Right ventricle myocardium inferior (tissue), 1 donor: Measurements from ENCODE around the gene CLUH. TPM values are rescaled to one million over a fixed set of nuclear protein-coding genes. Genes with fewer than 3 reads are reported as not detected.

Experiments used
- ATAC-seq: fragments of 200-7000 bp; cut with Tn5 transposase; one replicate; pipeline ENCODE4 v1.9.1; 2020; ENCODE audit warnings: mild to moderate bottlenecking, moderate library complexity
- DNase-seq: peaks from one replicate; pipeline ENCODE4 v3.0.0; 2021; ENCODE audit errors: missing footprints
- intact Hi-C: fragments of 100-400 bp; cut with DNase I; formaldehyde crosslinking; loops from one replicate; pipeline ENCODE4 v1.11.0; 2022
- long read RNA-seq: library from polyadenylated mRNA; unstranded; transcript quantifications from one replicate; pipeline ENCODE4 v2.0.0, GENCODE V29; 2021
- total RNA-seq: library from RNA; stranded (reverse); fragmentation: NEBNext Ultra II Directional; extraction: Animal tissue kit (Norgen Biotek cat#: 25700); gene quantifications from one replicate; pipeline ENCODE4 v1.2.1, GENCODE V29; 2021
- donor health status: DM: no; HTN: yes; CAD: no; lungs with severe emphysema.

Gene CLUH
- total RNA-seq, result 180 TPM
- long read RNA-seq, partial matches to known transcripts, result 101 of 138 reads
- long read RNA-seq, other reads (novel, unspliced or antisense), result 37 of 138 reads

DNA sequence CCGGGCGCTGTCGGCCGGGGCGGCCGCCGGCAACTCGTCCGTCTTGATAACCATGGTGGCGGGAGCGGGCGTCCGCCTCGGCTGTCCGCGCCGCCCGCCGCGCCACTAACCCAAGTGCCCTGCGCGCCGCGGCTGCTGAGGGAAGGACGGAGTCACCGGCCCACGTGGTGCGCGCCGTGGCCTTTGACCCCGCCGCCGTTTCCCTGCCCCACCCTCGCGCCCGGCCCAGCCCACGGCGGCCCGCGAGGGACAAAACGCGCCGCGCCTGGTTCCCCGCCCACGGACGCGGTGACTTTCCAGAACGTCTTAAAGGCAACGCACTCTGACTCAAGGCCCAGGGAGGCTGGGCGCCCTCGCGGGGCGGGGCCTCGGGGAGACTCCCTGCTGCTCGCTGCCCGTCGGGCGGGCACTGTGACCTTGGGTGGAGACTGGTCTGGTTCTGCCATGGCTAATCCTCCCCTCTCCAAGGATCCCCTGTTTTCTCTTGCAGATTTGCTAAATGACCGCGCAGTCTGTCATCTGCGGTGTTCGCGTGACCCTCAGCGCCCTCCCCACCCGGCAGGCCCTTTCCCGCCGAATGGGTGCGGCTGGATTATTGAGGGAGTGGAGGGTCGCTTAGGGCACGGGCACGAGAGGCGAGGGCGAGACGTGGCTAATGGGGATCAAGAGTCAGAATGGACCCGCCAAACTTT lies at the start of gene CLUH:
CLUH (minus strand) TSS at position 157 of the 692 bp plus-strand sequence; CDS start at position 54, 103 bp downstream.
- DNase-seq (peak; percentile 99), ATAC-seq (peak; percentile 89)
- intact Hi-C loops, result loop anchor here (5.0 kb wide), 1 partner anchor 309 kb away; the partner anchor contains the start of gene MNT

DNA sequence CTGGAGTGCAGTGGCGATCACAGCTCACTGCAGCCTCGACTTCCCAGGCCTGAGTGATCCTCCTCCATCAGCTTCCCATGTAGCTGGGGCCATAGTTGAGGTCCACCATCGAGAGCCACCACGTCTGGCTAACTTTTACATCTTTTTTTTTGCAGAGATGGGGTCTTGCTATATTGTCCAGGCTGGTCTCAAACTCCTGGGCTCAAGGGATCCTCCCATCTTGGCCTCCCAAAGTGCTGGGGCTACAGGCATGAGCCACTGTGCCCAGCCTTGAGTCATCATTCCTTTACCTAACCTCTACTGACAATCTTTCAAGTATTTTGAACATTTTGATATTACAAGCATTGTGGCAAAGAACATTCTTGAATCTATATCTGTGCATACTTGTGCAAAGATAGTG lies 47.3 kb upstream of the CLUH start:
- ATAC-seq (no peak), DNase-seq (no peak)
- intact Hi-C loops, result no loop called here

GRCh38 chr17:2755891-2756724 lies 44.5 kb upstream of the CLUH start:
- ATAC-seq, result no peak

DNA sequence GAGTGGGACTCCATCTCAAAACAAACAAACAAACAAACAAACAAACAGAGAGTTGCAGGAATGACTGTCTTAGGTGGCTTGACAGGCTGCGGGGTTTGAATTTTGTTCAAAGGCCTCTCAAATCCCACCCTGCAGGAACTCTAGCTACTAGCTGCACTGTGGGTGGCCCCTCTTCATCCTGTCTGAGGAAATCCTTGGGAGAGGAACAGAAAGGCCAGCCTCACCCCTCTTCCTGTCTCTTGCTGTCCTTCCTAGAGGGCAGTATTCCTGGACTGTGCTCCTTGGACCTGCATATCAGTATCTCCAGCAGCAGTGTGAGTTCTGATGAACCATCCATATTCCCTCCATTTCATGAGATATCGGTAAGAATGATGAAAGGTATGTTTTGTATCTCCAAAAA lies 39.9 kb upstream of the CLUH start:
- DNase-seq (no peak), ATAC-seq (no peak)
- intact Hi-C loops, result no loop called here

More at GRCh38 chr17:2755891-2756724, 44.5 kb upstream of the CLUH start:
- intact Hi-C loops, result no loop called here
- no peak for DNase-seq

- no peak for DNase-seq
- ATAC-seq, result no peak
- intact Hi-C loops, result no loop called here
Observed at GRCh38 chr17:2750721-2751120, 39.2 kb upstream of the CLUH start.

DNA sequence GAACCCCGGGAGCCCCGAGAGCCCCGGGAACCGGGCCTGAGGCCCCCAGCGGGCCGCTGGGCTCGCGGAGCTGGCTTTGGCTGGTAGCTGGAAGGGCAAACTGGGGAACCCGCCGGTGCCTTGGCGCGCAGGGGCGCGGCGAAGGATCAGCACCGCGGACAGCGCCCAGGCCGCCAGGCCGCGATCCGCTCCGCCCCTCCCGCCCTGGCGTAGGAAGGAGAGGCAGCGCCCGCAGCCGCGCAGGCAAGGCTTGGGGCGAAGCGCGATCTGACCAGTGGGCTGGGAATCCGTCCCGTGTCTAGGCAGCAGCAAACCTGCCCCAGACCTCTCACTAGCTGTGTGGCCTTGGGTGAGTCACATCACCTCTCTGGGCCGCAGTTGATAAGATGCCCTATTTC lies 38.2 kb upstream of the CLUH start:
- ATAC-seq, result peak; percentile 89
- intact Hi-C loops, result no loop called here
- peak; percentile 86 for DNase-seq

DNA sequence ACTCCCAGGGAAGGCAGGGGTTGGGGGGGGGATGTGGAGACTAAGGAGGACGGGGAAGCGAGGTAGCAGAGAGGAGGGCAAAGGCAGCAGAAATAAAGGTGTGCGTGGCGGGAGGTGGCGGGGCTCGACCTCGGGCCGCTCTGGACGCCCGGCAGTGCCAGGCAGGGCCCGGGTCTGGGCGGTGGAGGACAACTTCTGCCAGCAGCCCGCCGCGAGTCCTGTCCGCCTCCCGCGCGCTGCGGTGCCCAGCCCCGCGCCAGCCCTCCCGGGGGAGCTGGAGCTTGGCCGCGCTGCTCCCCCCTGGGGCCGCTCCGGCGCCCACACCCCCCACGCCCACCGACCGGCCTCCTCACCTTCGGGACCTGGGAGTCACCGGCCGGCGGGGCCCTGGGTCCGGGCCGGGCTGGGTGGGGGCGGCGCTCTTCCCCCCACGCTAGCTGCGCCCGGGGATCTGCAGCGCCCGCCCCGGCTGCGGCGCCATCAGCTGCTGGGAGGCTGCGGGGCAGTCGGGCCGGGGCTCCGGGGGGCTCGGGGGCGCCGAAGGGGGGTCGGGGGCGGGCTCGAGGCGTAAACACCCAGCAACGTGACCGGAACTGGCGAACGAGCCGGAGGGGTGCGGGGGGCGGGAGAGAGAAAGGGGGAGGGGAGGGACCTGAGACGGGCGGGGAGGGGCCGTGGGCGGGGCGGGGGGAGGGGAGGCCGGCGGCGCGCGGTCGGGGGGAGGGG lies 37.7 kb upstream of the CLUH start, which contains the start of gene CCDC92B:
CCDC92B (minus strand) TSS at position 595 of the 726 bp plus-strand sequence. CDS start 14,507 bp downstream, outside the sequence.
- ATAC-seq, result no peak
- intact Hi-C loops, result no loop called here
- DNase-seq, result no peak

GRCh38 chr17:2745317-2746037 lies 33.9 kb upstream of the CLUH start:
- intact Hi-C loops, result no loop called here
- DNase-seq, result no peak
- ATAC-seq, result peak; percentile 42

DNA sequence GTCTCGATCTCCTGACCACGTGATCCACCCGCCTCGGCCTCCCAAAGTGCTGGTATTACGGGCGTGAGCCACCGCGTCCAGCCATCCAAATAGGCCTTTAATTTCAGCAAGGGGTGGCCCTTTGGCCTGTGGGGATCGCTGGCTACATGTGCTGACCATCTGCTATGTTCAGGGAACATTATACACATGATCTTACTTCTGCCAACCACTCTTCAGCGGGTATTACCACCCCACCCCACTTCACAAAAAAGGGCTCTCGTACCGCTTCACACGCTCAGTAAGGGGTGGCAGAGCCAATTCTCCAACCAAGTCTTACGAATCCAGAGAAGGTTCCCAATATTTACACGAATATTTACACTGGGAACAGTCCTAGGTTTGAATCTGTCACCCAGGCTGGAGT lies 26.1 kb upstream of the CLUH start:
- intact Hi-C loops, result no loop called here
- ATAC-seq (no peak), DNase-seq (no peak)

GRCh38 chr17:2736956-2737355 lies 25.4 kb upstream of the CLUH start:
- DNase-seq, result no peak
- intact Hi-C loops, result no loop called here
- ATAC-seq, result no peak

GRCh38 chr17:2735896-2736295 lies 24.3 kb upstream of the CLUH start:
- intact Hi-C loops, result no loop called here
- DNase-seq, result no peak
- ATAC-seq, result no peak

- DNase-seq (no peak), ATAC-seq (no peak)
Observed at GRCh38 chr17:2734939-2735338, 23.4 kb upstream of the CLUH start.

GRCh38 chr17:2731807-2732206 lies 20.2 kb upstream of the CLUH start:
- intact Hi-C loops, result no loop called here
- ATAC-seq, result no peak
- no peak for DNase-seq

More at GRCh38 chr17:2734939-2735338, 23.4 kb upstream of the CLUH start:
- intact Hi-C loops, result no loop called here

- intact Hi-C loops, result no loop called here
- ATAC-seq (no peak), DNase-seq (no peak)
Observed at GRCh38 chr17:2730764-2731353, 19.3 kb upstream of the CLUH start.

DNA sequence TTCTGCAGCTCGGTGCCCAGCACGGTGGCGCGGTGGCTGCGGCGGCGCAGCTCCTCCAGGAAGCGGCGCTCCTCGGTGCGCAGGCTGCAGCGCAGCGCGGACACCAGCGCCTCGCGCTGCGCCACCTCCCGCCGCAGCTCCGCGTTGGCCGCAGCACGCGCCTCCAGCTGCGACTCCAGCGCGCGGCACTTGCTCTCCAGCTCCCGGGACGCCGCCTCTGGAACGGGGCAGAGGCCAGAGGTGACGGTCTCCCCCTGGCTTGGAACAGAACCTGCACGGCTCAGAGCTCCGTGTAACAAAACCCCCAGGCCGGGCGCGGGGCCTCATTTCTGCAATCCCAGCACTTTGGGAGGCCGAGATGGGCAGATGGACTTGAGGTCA lies 13.2 kb upstream of the CLUH start:
- peak; percentile 45 for ATAC-seq
- no peak for DNase-seq
- intact Hi-C loops, result no loop called here

GRCh38 chr17:2723997-2724783 lies 12.6 kb upstream of the CLUH start:
- DNase-seq (peak; percentile 52), ATAC-seq (peak; percentile 30)
- intact Hi-C loops, result no loop called here

DNA sequence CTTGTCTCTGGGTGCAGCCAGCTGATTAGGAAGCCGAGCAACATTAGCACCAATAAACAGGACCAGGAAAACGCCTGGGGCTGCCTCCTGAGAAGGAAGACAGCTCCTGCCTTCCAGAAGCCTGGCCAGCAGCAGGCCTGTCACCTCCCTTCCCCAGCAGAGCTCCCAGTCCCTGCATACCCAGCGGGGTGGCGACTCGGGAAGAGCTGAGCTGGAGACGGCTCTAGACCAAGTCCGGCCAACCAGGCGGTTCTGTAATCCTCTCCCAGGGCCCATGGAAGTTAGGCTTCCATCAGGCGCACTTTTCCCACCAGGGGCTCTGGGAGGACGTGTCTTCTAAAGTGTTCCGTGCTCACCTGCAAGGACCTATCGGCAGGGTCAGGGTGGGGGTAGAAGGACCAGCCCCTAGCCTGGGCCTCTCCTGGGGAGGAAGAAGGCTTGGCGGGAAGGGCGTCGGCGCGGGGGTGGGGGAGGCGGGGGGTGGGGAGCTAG lies 12.0 kb upstream of the CLUH start:
- intact Hi-C loops, result no loop called here
- no peak for ATAC-seq
- no peak for DNase-seq
